ENCODE measurements around the gene PHF11. TPM values are rescaled to one million over a fixed set of nuclear protein-coding genes. Genes with fewer than 3 reads are reported as not detected.
A peak's percentile ranks its signal among the peaks of the same experiment; 100 is the strongest.

PHF11 gene
- total and polyA plus RNA-seq, 12 donors: 16.6 to 61.2 (median 21.2) TPM

- H3K4me3 ChIP-seq: peak overlapping the region in 6 of 10 donors; percentile 3 to 25 (median 12)
- DNase-seq (no peak), ATAC-seq (peak in 6 of 8 donors; percentile 31 to 81 (median 56))
- peaks cover 0 to 15% (median 8%) of the 10 kb centered on the region in 9 donors for H3K4me1 ChIP-seq
- no peaks in the 10 kb centered on the region for H3K27me3 ChIP-seq
- H3K27ac ChIP-seq: peak overlapping the region in 7 of 10 donors; percentile 4 to 68 (median 34)
- TF ChIP-seq CTCF (IDR thresholded peaks at IDR 0.05): no peak
- peaks cover 0 to 88% (median 26%) of the 10 kb centered on the region in 9 donors for H3K36me3 ChIP-seq
- 46 to 59% methylated on average over 7 of the region's 7 CpGs for WGBS, 2 donors
- intact Hi-C loops (cut with DNase I): no loop called here
- H3K9me3 ChIP-seq: no peaks in the 10 kb centered on the region
Measured at GRCh38 chr13:49540552-49540951, 44.8 kb downstream of the PHF11 start.

- H3K4me3 ChIP-seq: no peak overlapping the region
- H3K27ac ChIP-seq: no peak overlapping the region
- peaks cover 0 to 15% (median 8%) of the 10 kb centered on the region in 9 donors for H3K4me1 ChIP-seq
- no peak for DNase-seq
- H3K36me3 ChIP-seq: peaks cover 0 to 99% (median 39%) of the 10 kb centered on the region in 9 donors
- H3K27me3 ChIP-seq: no peaks in the 10 kb centered on the region
- no peaks in the 10 kb centered on the region for H3K9me3 ChIP-seq
- WGBS, 2 donors: 94 to 97% methylated on average over 3 of the region's 3 CpGs
- intact Hi-C loops (cut with DNase I): no loop called here
- no peak for TF ChIP-seq CTCF (IDR thresholded peaks at IDR 0.05)
- ATAC-seq: no peak
Measured at GRCh38 chr13:49543656-49544055, 47.9 kb downstream of the PHF11 start.

- no peak for TF ChIP-seq CTCF (IDR thresholded peaks at IDR 0.05)
- H3K36me3 ChIP-seq: peaks cover 0 to 100% (median 33%) of the 10 kb centered on the region in 9 donors
- no peaks in the 10 kb centered on the region for H3K27me3 ChIP-seq
- no peaks in the 10 kb centered on the region for H3K9me3 ChIP-seq
- ATAC-seq (no peak), DNase-seq (no peak)
- intact Hi-C loops (cut with DNase I): no loop called here
- 87 to 88% methylated on average over 4 of the region's 4 CpGs for WGBS, 2 donors
- H3K4me3 ChIP-seq: no peak overlapping the region
- H3K4me1 ChIP-seq: peaks cover 0 to 4% (median 0%) of the 10 kb centered on the region in 9 donors
- H3K27ac ChIP-seq: no peak overlapping the region
Measured at GRCh38 chr13:49545661-49546060, 49.9 kb downstream of the PHF11 start.

- no peaks in the 10 kb centered on the region for H3K9me3 ChIP-seq
- 92 to 98% methylated on average over 9 of the region's 9 CpGs for WGBS, 2 donors
- H3K27me3 ChIP-seq: no peaks in the 10 kb centered on the region
- DNase-seq: no peak
- no peak for ATAC-seq
- H3K4me1 ChIP-seq: no peaks in the 10 kb centered on the region
- H3K36me3 ChIP-seq: peaks cover 0 to 100% (median 33%) of the 10 kb centered on the region in 9 donors
- intact Hi-C loops (cut with DNase I): no loop called here
- no peak overlapping the region for H3K27ac ChIP-seq
- no peak overlapping the region for H3K4me3 ChIP-seq
- TF ChIP-seq CTCF (IDR thresholded peaks at IDR 0.05): no peak
Measured at GRCh38 chr13:49546561-49546960, 50.8 kb downstream of the PHF11 start.

Measured in heart right ventricle (tissue), 16 donors.